CMK (cell line): ENCODE results near the gene SLC25A43.
A peak's percentile ranks its signal among the peaks of the same experiment; 100 is the strongest.
"Not testable (repeated sequence)": the region's sequence is repeated elsewhere in the genome, so short reads cannot be mapped to it uniquely, and the experiment has no call there.

Experiments
- DNase-seq: peaks from one replicate; pipeline ENCODE4 v3.0.0-alpha.2; 2010; ENCODE audit warnings: low read depth

SLC25A43 gene

GRCh38 chrX:119467842-119468550 lies 68.9 kb downstream of the SLC25A43 start, which contains the start of gene SLC25A5:
TSS of gene SLC25A5 (plus strand) at chrX:119468444. CDS start at chrX:119468516, 72 bp downstream.
- peak; percentile 63 for DNase-seq

DNA sequence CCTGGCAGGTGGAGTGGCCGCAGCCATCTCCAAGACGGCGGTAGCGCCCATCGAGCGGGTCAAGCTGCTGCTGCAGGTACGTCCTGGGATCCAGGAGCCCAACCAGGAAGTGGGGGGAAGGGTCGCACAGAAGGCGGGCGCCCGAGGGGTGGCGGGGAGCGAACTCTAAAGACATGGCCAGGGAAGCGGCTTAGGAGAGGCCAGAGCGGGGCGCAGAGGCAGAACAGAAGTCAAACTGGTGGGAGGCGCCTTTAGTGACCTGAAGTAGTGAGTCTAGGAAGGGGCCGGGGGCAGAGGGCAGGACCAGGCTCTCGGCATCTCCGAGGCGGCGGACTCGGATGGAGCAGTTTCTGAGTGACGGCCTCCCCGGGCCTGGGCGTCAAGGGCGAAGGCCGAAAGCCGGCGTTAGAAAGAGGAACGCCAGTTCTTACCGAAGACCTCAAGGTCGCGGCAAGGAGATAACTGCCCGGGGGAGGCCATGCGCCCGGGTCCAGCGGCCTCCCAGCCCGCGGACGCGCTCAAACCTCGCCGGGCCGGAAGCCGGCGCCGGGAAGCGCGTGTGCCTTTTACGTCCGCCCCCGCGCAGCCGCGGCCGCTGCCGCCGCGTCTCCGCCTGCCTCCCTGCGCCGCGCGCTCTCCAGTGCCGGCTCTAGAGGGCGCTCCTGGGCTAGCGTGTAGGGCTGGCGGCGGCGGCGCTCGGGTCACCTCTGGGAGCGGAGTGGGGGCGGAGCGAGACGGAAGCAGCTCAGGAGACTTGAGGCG lies 69.6 kb downstream of the SLC25A43 start:
- DNase-seq, result peak; percentile 55

DNA sequence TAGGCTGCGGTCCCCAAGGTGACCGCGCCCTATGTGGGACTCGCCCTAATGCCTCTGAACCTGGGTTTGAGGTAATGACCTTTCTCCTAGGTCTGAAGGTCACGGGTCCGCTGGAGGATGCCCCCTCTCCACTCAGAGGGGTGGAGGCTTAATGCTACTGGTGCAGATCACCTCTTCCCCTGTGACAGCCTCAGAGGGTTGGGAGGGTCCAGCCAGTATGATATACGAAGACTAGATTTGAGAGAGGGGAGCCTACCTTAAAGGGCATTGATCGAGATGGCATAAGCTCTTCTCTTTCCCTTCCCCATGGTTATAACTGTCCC lies 70.1 kb downstream of the SLC25A43 start:
- no peak for DNase-seq

DNA sequence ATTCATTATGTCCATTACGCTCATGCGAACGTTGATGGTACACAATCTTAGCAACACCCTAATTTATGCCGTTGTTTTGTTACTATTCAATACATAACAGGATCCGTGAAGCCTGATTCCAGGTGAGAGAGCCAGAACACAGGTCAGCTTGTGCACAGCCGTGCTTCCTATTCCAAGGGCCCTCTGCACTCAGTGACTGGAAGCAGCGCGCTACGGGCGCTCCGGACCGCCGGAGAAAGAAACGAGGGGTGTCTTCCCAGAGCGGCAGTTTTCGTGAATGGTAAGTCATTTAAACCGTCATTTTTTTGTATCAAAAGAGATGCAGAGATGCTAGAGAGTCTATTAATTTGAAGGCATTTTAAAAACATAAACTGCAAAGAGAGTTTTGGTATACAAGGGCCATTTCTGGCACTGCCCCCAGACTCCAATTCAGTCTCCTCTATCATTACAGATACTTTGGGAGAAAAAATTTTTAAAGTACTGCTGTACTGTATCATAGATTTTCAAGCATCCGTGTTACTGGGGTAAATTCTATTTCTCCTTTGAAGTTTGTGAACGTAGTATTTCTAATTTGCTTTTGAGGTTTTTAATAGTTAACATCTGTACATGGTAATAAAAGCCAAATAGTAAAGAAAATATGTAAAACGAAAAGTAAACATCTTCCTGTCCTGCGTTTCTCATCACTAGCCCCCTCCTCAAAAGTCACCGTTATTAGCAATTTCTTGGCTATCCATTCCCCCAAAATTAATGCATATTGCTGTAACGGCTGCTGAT lies 75.7 kb downstream of the SLC25A43 start:
- DNase-seq, result no peak

- no peak for DNase-seq
Measured at GRCh38 chrX:119475389-119476101, 76.4 kb downstream of the SLC25A43 start.

GRCh38 chrX:119477812-119478232 lies 78.7 kb downstream of the SLC25A43 start:
- DNase-seq, result no peak

GRCh38 chrX:119478504-119478903 lies 79.4 kb downstream of the SLC25A43 start:
- DNase-seq, result no peak

DNA sequence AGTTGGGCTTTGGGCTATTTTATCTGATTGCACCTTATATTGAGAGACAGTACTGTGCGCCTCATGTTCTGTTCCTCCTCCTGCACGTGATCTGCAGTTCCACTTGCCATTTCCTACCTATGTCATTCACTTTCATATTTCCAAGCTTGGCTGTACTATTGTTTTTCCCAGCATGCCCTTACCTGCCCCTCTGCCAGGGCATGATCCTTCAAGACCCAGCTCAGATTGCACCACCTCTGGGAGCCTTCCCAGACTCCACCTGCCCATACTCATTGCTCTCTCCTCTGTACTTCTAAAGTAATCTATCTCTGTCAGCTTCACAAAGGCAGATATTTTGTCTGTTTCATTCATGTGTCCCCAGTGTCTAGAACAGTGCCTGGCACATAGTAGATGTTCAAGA lies 80.7 kb downstream of the SLC25A43 start:
- DNase-seq, result no peak

DNA sequence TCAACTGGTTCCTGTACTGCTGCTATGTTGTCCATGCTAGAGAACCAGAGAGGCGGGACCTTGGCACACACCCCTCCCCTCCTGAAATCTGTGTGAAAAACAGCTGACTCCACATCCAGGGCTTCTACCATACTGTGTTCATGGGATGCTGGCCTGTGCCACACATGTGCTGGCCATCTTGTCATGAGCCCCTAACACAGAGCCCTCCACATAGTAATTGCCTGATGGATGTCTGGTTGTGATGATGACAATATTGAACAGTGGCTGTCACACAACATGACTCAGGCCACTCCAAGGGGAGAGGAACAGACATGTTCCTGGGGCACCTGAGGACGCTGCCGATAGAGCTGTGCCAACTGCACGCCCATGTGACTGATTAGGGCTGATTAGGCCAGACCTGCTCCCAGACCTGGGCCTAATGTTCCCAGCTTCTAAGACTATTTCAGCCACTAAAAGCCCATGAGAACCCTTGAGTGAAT lies 82.2 kb downstream of the SLC25A43 start:
- DNase-seq, result no peak

DNA sequence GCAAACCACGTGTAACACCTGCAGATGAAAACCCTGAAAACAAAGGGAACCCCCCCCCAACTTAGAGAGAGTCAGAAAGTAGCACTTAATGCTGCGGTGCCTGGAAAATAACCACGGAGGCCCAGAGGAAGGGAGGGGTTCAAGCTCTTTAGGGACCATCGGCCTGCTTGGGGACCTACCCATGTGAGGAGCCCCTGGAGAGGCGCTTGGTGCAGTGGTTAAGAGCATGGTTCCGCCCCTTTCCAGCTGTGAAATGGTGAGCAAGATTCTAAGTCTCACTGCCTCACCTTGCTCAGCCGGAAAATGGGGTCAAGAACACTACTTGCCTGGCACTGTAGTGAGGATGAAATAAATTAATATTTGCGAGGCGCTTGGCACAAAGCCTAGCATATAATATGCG lies 82.9 kb downstream of the SLC25A43 start:
- no peak for DNase-seq

GRCh38 chrX:119482481-119483480 lies 83.6 kb downstream of the SLC25A43 start:
- DNase-seq, result peak; percentile 33

DNA sequence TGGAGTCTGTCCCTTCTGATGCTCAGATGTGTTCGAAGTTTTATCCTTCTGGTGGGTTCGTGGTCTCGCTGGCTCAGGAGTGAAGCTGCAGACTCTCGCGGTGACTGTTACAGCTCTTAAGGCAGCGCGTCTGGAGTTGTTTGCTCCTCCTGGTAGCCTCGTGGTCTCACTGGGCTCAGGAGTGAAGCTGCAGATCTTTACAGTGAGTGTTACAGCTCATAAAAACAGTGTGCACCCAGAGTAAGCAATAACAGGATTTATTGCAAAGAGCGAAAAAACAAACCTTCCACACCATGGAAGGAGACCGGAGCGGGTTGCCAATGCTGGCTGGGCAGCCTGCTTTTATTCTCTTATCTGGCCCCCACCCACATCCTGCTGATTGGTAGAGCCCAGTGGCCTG lies 87.6 kb downstream of the SLC25A43 start:
- no peak for DNase-seq

DNA sequence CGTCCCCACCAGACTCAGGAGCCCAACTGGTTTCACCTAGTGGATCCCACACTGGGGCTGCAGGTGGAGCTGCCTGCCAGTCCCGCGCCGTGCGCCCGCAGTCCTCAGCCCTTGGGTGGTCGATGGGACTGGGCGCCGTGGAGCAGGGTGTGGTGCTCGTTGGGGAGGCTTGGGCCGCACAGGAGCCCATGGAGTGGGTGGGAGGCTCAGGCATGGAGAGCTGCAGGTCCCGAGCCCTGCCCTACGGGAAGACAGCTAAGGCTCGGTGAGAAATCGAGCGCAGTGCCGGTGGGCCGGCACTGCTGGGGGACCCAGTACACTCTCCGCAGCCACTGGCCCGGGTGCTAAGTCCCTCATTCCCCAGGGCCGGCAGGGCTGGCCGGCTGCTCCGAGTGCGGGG lies 88.6 kb downstream of the SLC25A43 start:
- DNase-seq, result not testable (repeated sequence)

- no peak for DNase-seq
Measured at GRCh38 chrX:119488749-119489148, 89.6 kb downstream of the SLC25A43 start.

- no peak for DNase-seq
Measured at GRCh38 chrX:119489212-119490074, 90.3 kb downstream of the SLC25A43 start.

- DNase-seq, result no peak
Measured at GRCh38 chrX:119492463-119492862, 93.3 kb downstream of the SLC25A43 start.

GRCh38 chrX:119493851-119494495 lies 94.8 kb downstream of the SLC25A43 start:
- DNase-seq, result not testable (repeated sequence)

GRCh38 chrX:119495734-119496726 lies 96.9 kb downstream of the SLC25A43 start:
- no peak for DNase-seq
